Panc1 (cell line): Measurements from ENCODE around the gene ZNF865. TPM values are rescaled to one million over a fixed set of nuclear protein-coding genes. Genes with fewer than 3 reads are reported as not detected.

Source experiments
- ATAC-seq: fragments of 200-7000 bp; cut with Tn5 transposase; 2 replicates; pipeline ENCODE4 v1.9.1; 2020; ENCODE audit warnings: mild to moderate bottlenecking, moderate library complexity
- BruUV-seq: library from RNA; stranded (reverse); fragments of 400-500 nt; replicated peaks from 2 replicates; lab custom pipeline; 2021; lab: Mats Ljungman, UMichigan
- CTCF ChIA-PET: fragments of 300-600 bp; sonication (Branson Sonifier 250); formaldehyde crosslinking; loops from one replicate; lab custom pipeline; 2022; ENCODE audit warnings: antibody characterized with exemption; lab: Charles Lee
- POLR2A ChIA-PET: fragments of 300-600 bp; sonication (Branson Sonifier 250); formaldehyde crosslinking; loops from one replicate; lab custom pipeline; 2022; ENCODE audit warnings: antibody characterized with exemption; lab: Charles Lee
- DNase-seq: peaks from one replicate; pipeline ENCODE4 v3.0.0-alpha.2; 2010; ENCODE audit warnings: low read depth, low spot score
- H3K27ac ChIP-seq: 2 replicates; pipeline ENCODE4 v1.5.1; 2011; ENCODE audit warnings: mild to moderate bottlenecking, low read length, inconsistent platforms
- H3K27me3 ChIP-seq: fragments of 200-500 bp; sonication (Bioruptor generic); 2 replicates; pipeline ENCODE4 v1.6.0; 2014; ENCODE audit warnings: low read length, inconsistent platforms; ENCODE audit not compliant: control insufficient read depth, insufficient read depth
- H3K36me3 ChIP-seq: fragments of 200-500 bp; sonication (Bioruptor generic); 2 replicates; pipeline ENCODE4 v1.5.1; 2014; ENCODE audit warnings: inconsistent platforms, mild to moderate bottlenecking, low read length, moderate library complexity; ENCODE audit not compliant: control insufficient read depth, insufficient read depth
- H3K4me1 ChIP-seq: 2 replicates; pipeline ENCODE4 v1.5.1; 2011; ENCODE audit warnings: inconsistent platforms, mild to moderate bottlenecking, low read length, moderate library complexity; ENCODE audit not compliant: control insufficient read depth, insufficient read depth
- H3K4me3 ChIP-seq, 2 experiments: 2 replicates each; pipeline ENCODE4 v1.5.1; 2011 to 2012; ENCODE audit warnings: low read depth in 2 of 2, low read length in 2 of 2, mild to moderate bottlenecking in 2 of 2, inconsistent platforms in 1 of 2, moderate library complexity in 1 of 2
- H3K9me3 ChIP-seq: fragments of 200-500 bp; sonication (Bioruptor generic); 2 replicates; pipeline ENCODE4 v1.5.1; 2014; ENCODE audit warnings: low read depth, mild to moderate bottlenecking, inconsistent platforms, low read length, moderate library complexity; ENCODE audit not compliant: control insufficient read depth, insufficient read depth
- CTCF ChIP-seq: fragments of 450-650 bp; IDR thresholded peaks from 2 replicates; pipeline ENCODE4 v1.5.1; 2017; ENCODE audit warnings: mild to moderate bottlenecking
- POLR2AphosphoS5 ChIP-seq: IDR thresholded peaks from 2 replicates; pipeline ENCODE4 v1.6.1; 2012; ENCODE audit warnings: mild to moderate bottlenecking, low read depth, low read length, moderate library complexity
- REST ChIP-seq, 2 experiments: IDR thresholded peaks; 2 replicates each; pipeline ENCODE4 v1.6.1; 2011 to 2012; ENCODE audit warnings: low read depth in 2 of 2, control low read depth in 1 of 2, low read length in 1 of 2, mild to moderate bottlenecking in 1 of 2, moderate library complexity in 1 of 2; ENCODE audit not compliant: insufficient read depth in 1 of 2
- SIN3A ChIP-seq: IDR thresholded peaks from 2 replicates; pipeline ENCODE4 v1.6.1; 2012; ENCODE audit warnings: low read depth, mild to moderate bottlenecking, low read length, moderate library complexity, borderline replicate concordance; ENCODE audit not compliant: insufficient read depth
- TCF7L2 ChIP-seq: IDR thresholded peaks from 2 replicates; pipeline ENCODE4 v1.6.1; 2011; ENCODE audit warnings: mild to moderate bottlenecking, low read depth, low read length, inconsistent platforms
- in situ Hi-C: cut with HindIII; loops from 2 replicates; pipeline ENCODE4 v1.10.0; 2016; ENCODE audit warnings: low sequenced_read_pairs, low pct_unique_long_range_greater_than_20kb
- intact Hi-C: fragments of 100-400 bp; cut with micrococcal nuclease; formaldehyde crosslinking; loops from one replicate; pipeline ENCODE4 v1.10.0; 2022; ENCODE audit not compliant: unreplicated experiment
- total RNA-seq: library from RNA; stranded (reverse); gene quantifications from one replicate; pipeline ENCODE4 v1.2.1, GENCODE V29; 2021; ENCODE audit not compliant: unreplicated experiment

Gene ZNF865
- total RNA-seq, 1 experiment from 2014 or later, result 25.6 TPM

GRCh38 chr19:55609326-55609725 is 3.9 kb downstream of the ZNF865 start:
- TF ChIP-seq TCF7L2 (no peak), CTCF (no peak), SIN3A (no peak), POLR2AphosphoS5 (no peak), REST (IDR thresholded peaks at IDR 0.05; ENCODE audit: insufficient read depth in 1 of 2, low read depth in 2 of 2, low read length in 1 of 2) (no peak)

GRCh38 chr19:55611300-55611982 is 6.0 kb downstream of the ZNF865 start:
- intact Hi-C loops, result no loop called here
- Histone ChIP-seq H3K27ac (no peak overlapping the region), H3K4me1 (peaks cover 5% of the 10 kb centered on the region), H3K27me3 (no peaks in the 10 kb centered on the region), H3K9me3 (no peaks in the 10 kb centered on the region), H3K4me3 (no peak overlapping the region), H3K36me3 (no peaks in the 10 kb centered on the region)
- POLR2A ChIA-PET, result interaction anchor here (0.5 kb wide), 1 partner anchor 28 kb away, joined by 4 read pairs; no protein-coding TSS in a partner anchor
- CTCF ChIA-PET, result interaction anchor here (0.6 to 1.0 kb wide), 3 partner anchors 8 to 144 kb away, joined by 3 read pairs; partner anchors contain the start of gene ZNF784
- DNase-seq (no peak), ATAC-seq (no peak)
- BruUV-seq, result no TSS peak
- TF ChIP-seq SIN3A, result no peak
- in situ Hi-C loops, result no loop called here

More at GRCh38 chr19:55609326-55609725, 3.9 kb downstream of the ZNF865 start:
- no TSS peak for BruUV-seq
- Histone ChIP-seq H3K27ac (no peak overlapping the region), H3K4me1 (peaks cover 7% of the 10 kb centered on the region), H3K9me3 (no peaks in the 10 kb centered on the region), H3K36me3 (no peaks in the 10 kb centered on the region), H3K4me3 (no peak overlapping the region), H3K27me3 (no peaks in the 10 kb centered on the region)
- ATAC-seq (no peak), DNase-seq (no peak)
- ChIA-PET CTCF (interaction anchor here (0.6 kb wide), 1 partner anchor 133 kb away, joined by 3 read pairs; the partner anchor contains the start of gene ZNF628), POLR2A (interaction anchor here (0.7 kb wide), 1 partner anchor 200 kb away, joined by 4 read pairs; no protein-coding TSS in a partner anchor)
- intact Hi-C loops (no loop called here), in situ Hi-C loops (no loop called here)
